Peyer's patch (tissue), 4 donors: ENCODE measurements around the gene ASXL3. TPM values are rescaled to one million over a fixed set of nuclear protein-coding genes. Genes with fewer than 3 reads are reported as not detected.

Source experiments
- DNase-seq, 3 donors: peaks; one replicate each; pipeline ENCODE4 v3.0.0-alpha.2; 2017 to 2019
- H3K27ac ChIP-seq, 4 donors: fragments of 200-600 bp; sonication (generic); one replicate each; pipeline ENCODE4 v1.5.1; 2016 to 2019
- H3K27me3 ChIP-seq, 2 donors: fragments of 200-600 bp; sonication (generic); one replicate each; pipeline ENCODE4 v1.5.1; 2019
- H3K36me3 ChIP-seq, 3 donors: fragments of 200-600 bp; sonication (generic); one replicate each; pipeline ENCODE4 v1.5.1; 2016 to 2019
- H3K4me1 ChIP-seq, 4 donors: fragments of 200-600 bp; sonication (generic); one replicate each; pipeline ENCODE4 v1.5.1; 2016 to 2019
- H3K4me3 ChIP-seq, 4 donors: fragments of 200-600 bp; sonication (generic); 1 replicate in 3 of 4; 2 replicates in 1 of 4; pipeline ENCODE4 v1.5.1; 2016 to 2019; ENCODE audit warnings: mild to moderate bottlenecking in 1 of 4
- H3K9me3 ChIP-seq, 4 donors: fragments of 200-600 bp; sonication (generic); one replicate each; pipeline ENCODE4 v1.5.1; 2016 to 2019; ENCODE audit warnings: mild to moderate bottlenecking in 1 of 4
- POLR2A ChIP-seq, 2 donors: fragments of 450-650 bp; IDR thresholded peaks; one replicate each; pipeline ENCODE4 v1.5.1; 2017; ENCODE audit warnings: antibody characterized with exemption in 2 of 2, mild to moderate bottlenecking in 2 of 2, moderate library complexity in 2 of 2
- total RNA-seq, 4 donors: library from RNA; depleted of rRNA; stranded (reverse); fragments of >200 nt; gene quantifications; one replicate each; pipeline ENCODE4 v1.1.0, GENCODE V29; 2016
- TF ChIP-seq, protein P1 (sequence below), 6 experiments: fragments of 450-650 bp in 4 of 6; fragments of 200-600 bp in 2 of 6; sonication (generic) in 1 of 6; IDR thresholded peaks; one replicate each; pipeline ENCODE4 v1.5.1; 2017 to 2019; ENCODE audit warnings: antibody characterized with exemption in 6 of 6, mild to moderate bottlenecking in 3 of 6, moderate library complexity in 1 of 6

Gene ASXL3
- total RNA-seq, 4 donors from 2014 or later: 1.5 to 10.9 (median 3.7) TPM

DNA sequence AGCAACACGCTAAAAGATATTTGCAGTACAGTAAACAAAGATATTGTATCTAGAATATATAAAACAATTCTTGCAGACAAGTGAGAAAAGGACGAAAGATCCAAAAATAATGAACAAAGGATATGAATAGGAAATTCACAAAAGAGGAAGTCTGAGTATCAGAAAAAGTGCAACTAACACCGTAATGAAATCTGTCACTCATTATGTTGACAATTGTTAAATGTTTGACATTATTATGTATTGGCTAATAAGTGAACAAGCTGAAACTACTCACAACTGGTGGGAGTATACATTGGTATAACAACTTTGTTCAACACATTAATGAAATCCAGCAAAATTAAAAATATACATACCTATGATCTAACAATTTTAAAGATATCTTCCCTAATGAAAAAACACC is 36.7 kb upstream of the ASXL3 start:
- Histone ChIP-seq H3K4me3 (no peak overlapping the region), H3K27ac (no peak overlapping the region), H3K4me1 (no peaks in the 10 kb centered on the region), H3K9me3 (no peaks in the 10 kb centered on the region), H3K27me3 (no peaks in the 10 kb centered on the region), H3K36me3 (no peaks in the 10 kb centered on the region)
- TF ChIP-seq POLR2A (IDR thresholded peaks at IDR 0.05): no peak
- TF ChIP-seq, protein P1, sequence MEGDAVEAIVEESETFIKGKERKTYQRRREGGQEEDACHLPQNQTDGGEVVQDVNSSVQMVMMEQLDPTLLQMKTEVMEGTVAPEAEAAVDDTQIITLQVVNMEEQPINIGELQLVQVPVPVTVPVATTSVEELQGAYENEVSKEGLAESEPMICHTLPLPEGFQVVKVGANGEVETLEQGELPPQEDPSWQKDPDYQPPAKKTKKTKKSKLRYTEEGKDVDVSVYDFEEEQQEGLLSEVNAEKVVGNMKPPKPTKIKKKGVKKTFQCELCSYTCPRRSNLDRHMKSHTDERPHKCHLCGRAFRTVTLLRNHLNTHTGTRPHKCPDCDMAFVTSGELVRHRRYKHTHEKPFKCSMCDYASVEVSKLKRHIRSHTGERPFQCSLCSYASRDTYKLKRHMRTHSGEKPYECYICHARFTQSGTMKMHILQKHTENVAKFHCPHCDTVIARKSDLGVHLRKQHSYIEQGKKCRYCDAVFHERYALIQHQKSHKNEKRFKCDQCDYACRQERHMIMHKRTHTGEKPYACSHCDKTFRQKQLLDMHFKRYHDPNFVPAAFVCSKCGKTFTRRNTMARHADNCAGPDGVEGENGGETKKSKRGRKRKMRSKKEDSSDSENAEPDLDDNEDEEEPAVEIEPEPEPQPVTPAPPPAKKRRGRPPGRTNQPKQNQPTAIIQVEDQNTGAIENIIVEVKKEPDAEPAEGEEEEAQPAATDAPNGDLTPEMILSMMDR (IDR thresholded peaks at IDR 0.05): no peak
- DNase-seq: no peak

DNA sequence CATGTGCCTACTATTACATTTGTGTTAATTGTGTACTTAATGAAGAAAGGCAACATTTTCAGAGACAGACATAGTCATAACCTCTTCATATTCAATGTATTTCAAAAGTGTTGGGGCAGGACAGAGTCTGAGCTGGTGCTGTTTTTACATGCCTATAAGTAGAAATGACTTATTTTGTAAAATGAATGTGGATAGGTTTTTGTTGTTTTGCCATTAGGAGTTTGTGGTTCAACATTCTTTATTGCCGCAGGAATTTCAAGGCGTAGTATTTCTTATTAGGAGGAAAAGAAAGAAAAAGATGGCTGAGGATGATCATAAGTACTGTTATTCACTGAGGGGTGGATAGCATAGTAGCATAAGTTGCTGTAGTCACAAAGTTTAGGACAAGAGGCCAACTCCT is 21.2 kb upstream of the ASXL3 start:
- no peak for TF ChIP-seq POLR2A (IDR thresholded peaks at IDR 0.05)
- DNase-seq: no peak

DNA sequence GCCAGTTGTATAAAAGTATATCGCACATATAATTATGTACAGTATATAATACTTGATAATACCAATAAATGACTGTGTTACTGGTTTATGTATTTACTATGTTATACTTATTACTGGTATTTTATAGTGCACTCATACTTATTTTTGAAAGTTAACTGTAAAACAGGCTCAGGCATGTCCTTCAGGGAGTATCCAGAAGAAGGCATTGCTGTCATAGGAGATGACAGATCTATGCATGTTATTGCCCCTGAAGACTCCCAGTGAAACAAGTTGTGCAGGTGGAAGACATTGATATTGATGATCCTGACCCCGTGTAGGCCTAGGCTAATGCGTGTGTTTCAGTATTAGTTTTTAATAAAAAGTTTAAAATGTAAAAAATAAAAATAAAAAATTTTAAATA is 20.3 kb upstream of the ASXL3 start:
- DNase-seq: no peak
- H3K27ac ChIP-seq: no peak overlapping the region
- no peak overlapping the region for H3K4me3 ChIP-seq
- TF ChIP-seq, protein P1 (IDR thresholded peaks at IDR 0.05): no peak
- TF ChIP-seq POLR2A (IDR thresholded peaks at IDR 0.05): no peak
- H3K9me3 ChIP-seq: no peaks in the 10 kb centered on the region
- no peaks in the 10 kb centered on the region for H3K27me3 ChIP-seq
- H3K36me3 ChIP-seq: no peaks in the 10 kb centered on the region
- H3K4me1 ChIP-seq: no peaks in the 10 kb centered on the region

More for the DNA sequence above, 21.2 kb upstream of the ASXL3 start:
- Histone ChIP-seq H3K4me3 (no peak overlapping the region), H3K27me3 (no peaks in the 10 kb centered on the region), H3K9me3 (no peaks in the 10 kb centered on the region), H3K36me3 (no peaks in the 10 kb centered on the region), H3K4me1 (no peaks in the 10 kb centered on the region), H3K27ac (no peak overlapping the region)

DNA sequence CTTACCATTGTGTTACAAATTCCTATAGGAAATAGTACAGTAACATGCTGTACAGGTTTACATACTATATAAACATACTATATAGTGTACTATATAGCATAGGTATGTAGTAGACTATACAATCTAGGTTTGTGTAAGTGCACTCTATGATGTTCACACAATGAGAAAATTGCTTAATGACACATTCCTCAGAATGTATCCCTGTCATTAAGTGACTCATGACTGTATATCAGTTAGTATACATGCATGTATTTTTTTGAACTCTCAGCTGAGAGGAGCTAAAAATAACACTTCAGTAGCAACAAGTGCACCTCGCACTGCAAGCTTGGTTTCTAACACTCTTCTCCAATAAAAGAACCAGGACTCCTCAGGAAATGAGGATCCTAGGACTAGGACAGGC is 19.5 kb upstream of the ASXL3 start:
- no peaks in the 10 kb centered on the region for H3K4me1 ChIP-seq
- DNase-seq: no peak
- H3K4me3 ChIP-seq: no peak overlapping the region
- H3K27ac ChIP-seq: no peak overlapping the region
- TF ChIP-seq POLR2A (IDR thresholded peaks at IDR 0.05): no peak
- TF ChIP-seq, protein P1 (IDR thresholded peaks at IDR 0.05): no peak
- no peaks in the 10 kb centered on the region for H3K27me3 ChIP-seq
- H3K36me3 ChIP-seq: no peaks in the 10 kb centered on the region
- H3K9me3 ChIP-seq: no peaks in the 10 kb centered on the region

DNA sequence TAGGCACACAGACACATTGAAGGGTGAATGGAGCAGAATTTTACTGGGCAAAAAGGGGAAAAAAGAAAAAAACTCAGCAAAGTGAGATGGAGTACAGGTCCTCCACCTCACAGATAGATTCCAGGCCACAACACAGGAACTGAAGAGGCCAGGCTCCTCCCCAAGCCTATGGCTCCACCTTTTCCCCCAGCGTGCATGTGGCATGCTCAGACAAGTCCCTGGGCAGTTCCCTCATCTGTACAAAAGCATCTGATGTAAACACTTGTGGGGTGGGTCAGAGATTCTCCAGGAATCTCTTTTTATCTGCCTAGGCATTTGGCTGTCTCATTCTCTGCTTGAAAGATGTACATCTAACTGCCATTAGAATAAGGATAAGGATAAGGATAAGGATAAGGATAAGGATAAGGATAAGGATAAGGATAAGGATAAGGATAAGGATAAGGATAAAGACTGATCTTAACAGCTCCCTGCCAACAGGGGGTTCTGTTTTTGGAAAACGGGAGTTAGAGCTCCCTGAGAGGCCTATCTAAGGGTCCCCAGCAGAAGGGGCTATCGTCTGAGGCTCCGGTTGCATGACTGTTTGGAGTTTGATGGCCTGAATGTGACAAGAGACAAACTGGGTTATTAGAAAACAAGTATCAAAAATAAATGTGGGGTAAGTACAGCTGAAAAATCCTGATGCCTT is 17.2 kb upstream of the ASXL3 start:
- Histone ChIP-seq H3K4me3 (no peak overlapping the region), H3K27me3 (no peaks in the 10 kb centered on the region), H3K9me3 (no peaks in the 10 kb centered on the region), H3K4me1 (no peaks in the 10 kb centered on the region), H3K27ac (no peak overlapping the region), H3K36me3 (no peaks in the 10 kb centered on the region)
- TF ChIP-seq, protein P1 (IDR thresholded peaks at IDR 0.05): no peak
- TF ChIP-seq POLR2A (IDR thresholded peaks at IDR 0.05): no peak
- no peak for DNase-seq

DNA sequence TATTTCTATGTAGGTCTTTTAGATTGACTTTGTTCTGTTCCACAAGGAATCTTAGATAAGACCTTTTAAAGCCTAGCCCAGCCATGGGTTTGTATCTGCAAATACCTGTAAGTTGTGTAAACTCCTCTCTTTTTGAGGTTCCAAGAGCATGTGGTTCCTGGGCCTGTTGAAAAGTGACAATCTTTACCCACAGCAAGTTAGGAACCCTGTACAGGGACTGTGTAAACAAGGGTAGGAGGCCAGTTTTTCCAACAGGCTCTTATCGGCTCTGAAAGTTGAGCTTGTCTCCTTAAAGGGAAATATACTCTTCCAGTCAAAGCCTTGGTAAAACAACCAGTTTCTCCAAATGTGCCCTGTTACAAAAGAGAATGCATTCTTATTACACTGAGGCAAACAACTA is 15.3 kb upstream of the ASXL3 start:
- Histone ChIP-seq H3K9me3 (no peaks in the 10 kb centered on the region), H3K27me3 (no peaks in the 10 kb centered on the region), H3K36me3 (no peaks in the 10 kb centered on the region), H3K4me3 (no peak overlapping the region), H3K4me1 (no peaks in the 10 kb centered on the region), H3K27ac (no peak overlapping the region)
- no peak for DNase-seq
- TF ChIP-seq POLR2A (IDR thresholded peaks at IDR 0.05): no peak
- TF ChIP-seq, protein P1 (IDR thresholded peaks at IDR 0.05): no peak
